Measurements from ENCODE around the gene FGFRL1.

- TF ChIP-seq CTCF (IDR thresholded peaks at IDR 0.05; ENCODE audit: low read depth, low read length, poor library complexity, severe bottlenecking) (no peak), EZH2phosphoT487 (IDR thresholded peaks at IDR 0.05; ENCODE audit: borderline replicate concordance, low read length) (no peak)
Measured at GRCh38 chr4:993111-994029, 18.1 kb upstream of the FGFRL1 start, which contains the start of gene SLC26A1.
